AG08396 (cell line): ENCODE data around the gene TMEM200A.

Experiments used
- DNase-seq: peaks from one replicate; pipeline ENCODE4 v3.0.0; 2012; ENCODE audit warnings: low spot score, mixed read lengths

TMEM200A gene

GRCh38 chr6:130377915-130378314 is 12.1 kb downstream of the TMEM200A start:
- no peak for DNase-seq

- no peak for DNase-seq
Observed at GRCh38 chr6:130379223-130379622, 13.4 kb downstream of the TMEM200A start.

GRCh38 chr6:130381012-130381411 is 15.2 kb downstream of the TMEM200A start:
- DNase-seq, result no peak

- no peak for DNase-seq
Observed at GRCh38 chr6:130381459-130382380, 15.9 kb downstream of the TMEM200A start.

- DNase-seq, result no peak
Observed at GRCh38 chr6:130382872-130383490, 17.2 kb downstream of the TMEM200A start.

GRCh38 chr6:130385064-130385695 is 19.4 kb downstream of the TMEM200A start:
- DNase-seq, result no peak

- no peak for DNase-seq
Observed at GRCh38 chr6:130389142-130389541, 23.3 kb downstream of the TMEM200A start.

GRCh38 chr6:130390890-130391289 is 25.1 kb downstream of the TMEM200A start:
- DNase-seq, result no peak

GRCh38 chr6:130393306-130393705 is 27.5 kb downstream of the TMEM200A start:
- no peak for DNase-seq

GRCh38 chr6:130394246-130394645 is 28.4 kb downstream of the TMEM200A start:
- no peak for DNase-seq

GRCh38 chr6:130395164-130395563 is 29.3 kb downstream of the TMEM200A start:
- DNase-seq, result no peak

GRCh38 chr6:130396722-130397121 is 30.9 kb downstream of the TMEM200A start:
- no peak for DNase-seq

GRCh38 chr6:130405549-130405948 is 39.7 kb downstream of the TMEM200A start:
- no peak for DNase-seq

GRCh38 chr6:130407032-130407431 is 41.2 kb downstream of the TMEM200A start:
- no peak for DNase-seq

- DNase-seq, result no peak
Observed at GRCh38 chr6:130409418-130410100, 43.7 kb downstream of the TMEM200A start.

GRCh38 chr6:130411481-130411880 is 45.7 kb downstream of the TMEM200A start:
- DNase-seq, result no peak

- DNase-seq, result no peak
Observed at GRCh38 chr6:130412556-130413290, 46.9 kb downstream of the TMEM200A start.

- DNase-seq, result no peak
Observed at GRCh38 chr6:130417951-130418350, 52.1 kb downstream of the TMEM200A start.

GRCh38 chr6:130420911-130421310 is 55.1 kb downstream of the TMEM200A start:
- no peak for DNase-seq

- no peak for DNase-seq
Observed at GRCh38 chr6:130421585-130421984, 55.8 kb downstream of the TMEM200A start.

GRCh38 chr6:130423044-130423443 is 57.2 kb downstream of the TMEM200A start:
- DNase-seq, result no peak

- DNase-seq, result no peak
Observed at GRCh38 chr6:130424710-130425109, 58.9 kb downstream of the TMEM200A start.
